Stimulated activated memory B cell treated with anti-CD40 and anti-IgM and Interleukin-4, amounts not matched to agents 10 μg/mL and 1 μg/mL and 100 μg/mL, for 72 hours (primary cell): ENCODE measurements around the gene SIN3B.

ENCODE experiments used
- ATAC-seq: fragments of 150-1000 bp; cut with Tn5 transposase; 2 replicates; pipeline ENCODE4 v1.10.0; 2021
- H3K27ac Mint-ChIP-seq: one replicate; pipeline ENCODE4 v1.8.0; 2022; ENCODE audit warnings: mild to moderate bottlenecking, mixed read lengths
- H3K27me3 Mint-ChIP-seq: one replicate; pipeline ENCODE4 v1.8.0; 2022; ENCODE audit warnings: mixed read lengths
- H3K36me3 Mint-ChIP-seq: one replicate; pipeline ENCODE4 v1.8.0; 2022; ENCODE audit warnings: mixed read lengths
- H3K4me1 Mint-ChIP-seq: one replicate; pipeline ENCODE4 v1.8.0; 2022; ENCODE audit warnings: mixed read lengths
- H3K4me3 Mint-ChIP-seq: one replicate; pipeline ENCODE4 v1.8.0; 2022; ENCODE audit warnings: mild to moderate bottlenecking, moderate library complexity, mixed read lengths
- H3K9me3 Mint-ChIP-seq: one replicate; pipeline ENCODE4 v1.8.0; 2022; ENCODE audit warnings: mixed read lengths

The SIN3B gene

DNA sequence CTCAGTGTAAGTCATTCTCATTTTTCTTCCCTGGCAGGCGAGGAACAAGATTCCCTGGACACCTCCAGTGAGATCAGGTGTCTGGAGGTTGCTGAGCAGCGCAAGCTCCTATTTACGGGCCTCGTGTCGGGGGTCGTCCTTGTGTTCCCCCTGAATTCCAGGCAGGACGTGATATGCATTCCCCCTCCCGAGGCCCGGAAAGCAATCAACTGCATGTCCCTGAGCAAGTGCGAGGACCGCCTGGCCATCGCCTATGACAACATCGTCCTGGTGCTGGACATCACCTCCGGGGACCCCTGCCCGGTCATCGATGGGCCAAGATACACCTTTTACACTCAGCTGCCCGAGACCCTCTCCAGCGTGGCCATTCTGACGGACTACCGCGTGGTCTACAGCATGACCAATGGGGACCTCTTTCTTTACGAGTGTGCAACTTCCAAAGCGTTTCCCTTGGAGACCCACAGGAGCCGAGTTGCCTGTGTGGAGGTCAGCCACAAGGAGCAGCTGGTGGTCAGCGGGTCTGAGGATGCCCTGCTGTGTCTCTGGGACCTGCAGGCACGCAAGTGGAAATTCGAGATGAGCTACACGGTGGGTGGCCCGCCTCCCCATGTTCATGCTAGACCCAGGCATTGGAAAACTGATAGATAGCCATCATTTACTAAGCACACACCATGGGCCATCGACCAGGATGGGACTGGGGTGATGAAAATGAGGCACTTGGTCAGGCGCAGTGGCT, 21.5 kb upstream of the SIN3B start:
- Mint-ChIP-seq H3K27ac (no peak overlapping the region), H3K9me3 (peaks cover 4% of the 10 kb centered on the region), H3K36me3 (peaks cover 7% of the 10 kb centered on the region), H3K27me3 (no peaks in the 10 kb centered on the region), H3K4me3 (no peak overlapping the region), H3K4me1 (peaks cover 5% of the 10 kb centered on the region)
- no peak for ATAC-seq

DNA sequence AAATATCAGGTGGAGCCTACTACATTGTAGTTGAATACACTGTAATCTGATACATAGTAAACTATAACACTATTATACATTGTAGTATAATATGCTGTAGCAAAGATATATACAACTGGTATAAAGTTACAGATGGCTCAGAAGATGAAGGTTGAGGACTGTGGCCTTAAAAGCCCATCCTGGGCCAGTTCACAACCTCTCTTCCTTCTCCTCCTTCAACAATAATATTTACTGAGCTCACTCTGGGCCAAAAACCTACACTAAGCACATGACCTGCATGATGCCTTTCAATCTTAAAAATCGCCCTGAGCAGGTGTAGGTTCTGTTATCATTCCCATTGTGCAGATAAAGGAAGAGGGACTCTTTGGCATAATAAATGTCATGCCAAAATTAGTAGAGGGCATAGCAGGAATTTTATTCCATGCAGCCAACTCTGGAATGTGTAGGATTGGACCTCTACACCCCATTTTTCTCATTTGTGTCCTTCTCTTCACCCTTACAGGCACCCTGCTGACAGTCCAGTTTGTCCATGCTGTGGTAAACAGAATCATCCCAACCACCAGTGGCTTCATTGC, 14.6 kb upstream of the SIN3B start:
- Mint-ChIP-seq H3K36me3 (no peaks in the 10 kb centered on the region), H3K9me3 (no peaks in the 10 kb centered on the region), H3K27me3 (no peaks in the 10 kb centered on the region), H3K27ac (no peak overlapping the region), H3K4me1 (no peaks in the 10 kb centered on the region), H3K4me3 (no peak overlapping the region)
- no peak for ATAC-seq

DNA sequence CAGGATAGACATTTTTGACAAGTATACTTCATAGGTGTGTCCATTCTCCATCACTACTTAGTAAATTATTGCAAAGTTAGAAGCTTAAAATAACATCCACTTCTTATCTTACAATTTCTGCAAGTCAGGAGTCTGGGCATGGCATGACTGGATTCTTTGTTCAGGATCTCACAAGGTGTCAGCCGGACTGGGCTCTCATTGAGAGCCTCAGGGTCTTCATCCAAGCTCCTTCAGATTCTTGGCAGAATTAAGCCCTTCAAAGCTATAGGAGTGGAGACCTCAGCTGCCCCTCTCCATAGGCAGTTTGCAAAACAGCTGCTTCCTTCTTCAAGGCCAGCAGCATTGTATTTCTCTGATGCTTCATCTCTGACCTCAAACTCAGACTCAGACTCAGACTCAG, 9.1 kb upstream of the SIN3B start:
- Mint-ChIP-seq H3K4me1 (peaks cover 4% of the 10 kb centered on the region), H3K36me3 (no peaks in the 10 kb centered on the region), H3K27me3 (peaks cover 2% of the 10 kb centered on the region), H3K27ac (no peak overlapping the region), H3K9me3 (no peaks in the 10 kb centered on the region), H3K4me3 (no peak overlapping the region)
- ATAC-seq, result no peak

DNA sequence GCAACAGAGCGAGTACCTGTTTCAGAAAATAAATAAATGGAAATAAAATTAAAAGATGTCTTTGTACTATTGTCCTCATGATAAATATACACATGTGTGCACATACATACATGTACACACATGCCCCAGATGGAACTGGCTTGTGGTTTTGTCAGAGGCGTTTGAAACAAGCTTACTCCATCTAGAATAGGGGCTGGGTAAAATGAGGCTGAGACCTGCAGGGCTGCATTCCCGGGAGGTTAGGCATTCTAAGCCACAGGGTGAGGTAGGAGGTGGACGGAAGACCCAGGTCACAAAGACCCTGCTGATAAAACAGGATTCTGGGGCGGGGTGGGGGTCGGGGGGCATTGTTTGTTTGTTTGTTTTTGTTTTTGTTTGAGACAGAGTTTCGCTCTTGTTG, 8.1 kb upstream of the SIN3B start:
- peaks cover 4% of the 10 kb centered on the region for H3K36me3 Mint-ChIP-seq
- peaks cover 13% of the 10 kb centered on the region for H3K27me3 Mint-ChIP-seq
- no peak overlapping the region for H3K4me3 Mint-ChIP-seq
- peaks cover 14% of the 10 kb centered on the region for H3K4me1 Mint-ChIP-seq
- no peak for ATAC-seq
- no peaks in the 10 kb centered on the region for H3K9me3 Mint-ChIP-seq
- no peak overlapping the region for H3K27ac Mint-ChIP-seq

DNA sequence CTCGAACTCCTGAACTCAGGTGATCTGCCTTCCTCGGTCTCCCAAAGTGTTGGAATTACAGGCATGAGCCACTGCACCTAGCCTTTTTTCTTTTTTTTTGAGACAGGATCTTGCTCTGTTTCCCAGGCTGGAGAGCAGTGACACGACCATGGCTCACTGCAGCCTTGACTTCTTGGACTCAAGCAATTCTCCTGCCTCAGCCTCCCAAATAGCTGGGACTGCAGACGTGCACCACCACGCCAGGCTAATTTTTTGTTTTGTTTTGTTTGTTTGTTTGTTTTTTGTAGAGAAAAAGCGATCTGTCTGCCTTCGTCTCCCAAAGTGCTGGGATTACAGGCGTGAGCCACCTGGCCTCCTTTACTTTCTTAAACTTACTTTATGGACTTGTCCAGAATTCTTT, 6.5 kb upstream of the SIN3B start:
- no peak overlapping the region for H3K27ac Mint-ChIP-seq
- H3K36me3 Mint-ChIP-seq, result peaks cover 4% of the 10 kb centered on the region
- H3K27me3 Mint-ChIP-seq, result peaks cover 28% of the 10 kb centered on the region

DNA sequence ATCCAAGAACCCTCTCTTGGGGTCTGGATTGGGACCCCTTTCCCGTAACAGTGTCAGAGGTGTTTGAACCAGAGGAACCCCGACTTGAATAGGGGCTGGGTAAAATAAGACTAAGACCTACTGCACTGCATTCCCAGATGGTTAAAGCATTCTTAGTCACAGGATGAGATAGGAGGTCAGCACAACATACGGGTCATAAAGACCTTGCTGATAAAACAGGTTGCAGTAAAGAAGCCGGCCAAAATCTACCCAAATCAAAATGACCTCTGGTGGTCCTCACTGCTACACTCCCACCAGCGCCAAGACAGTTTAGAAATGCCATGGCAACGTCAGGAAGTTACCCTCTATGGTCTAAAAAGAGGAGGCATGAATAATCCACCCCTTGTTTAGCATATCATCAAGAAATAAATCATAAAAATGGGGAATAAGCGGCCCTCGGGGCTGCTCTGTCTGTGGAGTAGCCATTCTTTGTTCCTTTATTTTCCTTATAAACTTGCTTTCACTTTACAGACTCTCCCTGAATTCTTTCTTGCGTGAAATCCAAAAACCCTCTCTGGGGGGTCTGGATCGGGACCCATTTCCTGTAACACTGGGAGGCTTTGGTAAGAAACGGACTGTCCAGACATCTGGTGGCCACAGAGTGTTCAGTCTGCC, 4.4 kb upstream of the SIN3B start:
- ATAC-seq, result no peak
- peaks cover 30% of the 10 kb centered on the region for H3K27me3 Mint-ChIP-seq
- H3K4me3 Mint-ChIP-seq, result no peak overlapping the region
- no peaks in the 10 kb centered on the region for H3K9me3 Mint-ChIP-seq
- H3K4me1 Mint-ChIP-seq, result peaks cover 21% of the 10 kb centered on the region
- H3K27ac Mint-ChIP-seq, result no peak overlapping the region
- H3K36me3 Mint-ChIP-seq, result peaks cover 4% of the 10 kb centered on the region

More for the DNA sequence above, 6.5 kb upstream of the SIN3B start:
- H3K9me3 Mint-ChIP-seq, result no peaks in the 10 kb centered on the region
- ATAC-seq, result no peak
- H3K4me3 Mint-ChIP-seq, result no peak overlapping the region
- H3K4me1 Mint-ChIP-seq, result peaks cover 15% of the 10 kb centered on the region

DNA sequence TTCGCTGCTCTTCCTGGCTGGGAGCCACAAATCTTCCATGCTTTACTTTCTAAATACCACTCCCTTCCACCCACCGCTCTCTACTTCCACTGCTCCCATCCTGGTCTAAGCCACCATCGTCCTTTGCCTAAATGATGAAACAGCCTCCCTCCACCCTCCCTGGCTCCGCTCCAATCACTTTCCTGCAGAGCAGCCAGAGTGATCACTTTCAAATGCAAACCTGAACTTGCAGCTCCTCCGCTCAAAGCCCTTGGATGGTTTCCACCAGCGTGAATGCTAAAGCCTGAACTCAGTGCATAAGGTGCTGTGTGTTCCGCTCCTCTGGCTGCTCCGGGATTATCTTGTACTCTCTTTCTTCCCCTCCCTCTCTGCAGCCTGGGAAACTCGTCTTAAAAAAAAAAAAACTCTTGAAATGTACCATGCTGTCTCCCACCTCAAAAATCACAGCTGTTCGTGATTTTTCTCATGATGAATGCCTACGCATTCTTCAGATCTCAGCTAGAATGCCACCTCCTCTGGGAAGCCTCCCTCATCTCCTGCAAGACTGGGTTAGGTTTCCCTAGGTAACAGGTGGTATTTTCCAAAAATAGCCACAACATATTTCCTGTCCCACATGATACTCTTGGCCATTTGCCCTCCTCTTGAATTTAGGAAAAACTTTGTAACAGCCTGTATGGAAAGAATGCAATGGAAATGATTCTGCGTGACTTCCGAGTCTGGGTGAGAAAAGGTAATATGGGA, 3.7 kb upstream of the SIN3B start:
- peaks cover 30% of the 10 kb centered on the region for H3K27me3 Mint-ChIP-seq
- ATAC-seq, result no peak
- no peak overlapping the region for H3K27ac Mint-ChIP-seq
- H3K4me3 Mint-ChIP-seq, result no peak overlapping the region
- no peaks in the 10 kb centered on the region for H3K9me3 Mint-ChIP-seq
- H3K36me3 Mint-ChIP-seq, result peaks cover 4% of the 10 kb centered on the region
- H3K4me1 Mint-ChIP-seq, result peaks cover 28% of the 10 kb centered on the region

DNA sequence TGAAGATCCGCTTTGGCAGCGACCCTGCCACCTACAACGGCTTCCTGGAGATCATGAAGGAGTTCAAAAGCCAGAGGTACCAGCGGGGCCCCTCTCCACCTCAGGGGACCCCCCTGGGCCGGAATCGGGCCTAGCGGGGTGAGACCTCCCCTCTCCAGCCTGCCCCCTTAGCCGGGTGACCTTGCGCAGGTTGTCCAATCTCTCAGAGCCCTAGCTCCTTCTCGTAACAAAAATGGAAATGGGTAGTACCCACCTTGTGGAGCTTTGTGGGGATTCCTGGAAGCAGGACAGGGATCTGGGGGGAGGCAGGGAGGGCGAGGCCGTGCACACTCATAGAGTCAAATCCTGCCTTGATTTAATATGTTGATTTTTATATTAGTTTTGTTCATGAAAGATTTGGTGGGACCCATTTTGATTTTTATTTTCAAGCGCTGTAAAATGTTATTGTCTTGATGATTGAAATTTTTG, 658 bp downstream of the SIN3B start:
- peaks cover 52% of the 10 kb centered on the region for H3K4me1 Mint-ChIP-seq
- H3K9me3 Mint-ChIP-seq, result no peaks in the 10 kb centered on the region
- H3K4me3 Mint-ChIP-seq, result peak overlapping the region; percentile 87
- peak; percentile 5 for ATAC-seq
- peaks cover 31% of the 10 kb centered on the region for H3K36me3 Mint-ChIP-seq
- peak overlapping the region; percentile 80 for H3K27ac Mint-ChIP-seq
- H3K27me3 Mint-ChIP-seq, result peaks cover 30% of the 10 kb centered on the region

DNA sequence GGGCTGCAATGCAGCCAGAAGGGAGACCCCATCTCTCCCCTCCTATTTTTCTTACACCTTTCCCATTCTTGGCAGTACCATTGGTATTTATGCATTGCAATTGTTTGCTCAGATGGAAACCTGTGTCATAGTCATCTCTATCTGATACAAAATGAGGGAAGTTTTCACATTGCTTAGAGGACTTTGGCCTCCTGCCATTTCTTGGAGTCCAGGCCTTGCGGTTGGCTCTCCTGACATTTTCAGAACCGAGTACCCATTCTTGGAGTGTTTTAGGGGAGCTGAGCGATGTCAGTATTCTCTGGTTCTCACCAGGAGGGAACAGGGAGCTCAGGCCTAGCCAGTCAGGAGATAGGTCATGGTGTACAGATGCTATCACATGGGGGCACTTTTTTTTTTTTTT, 1.5 kb downstream of the SIN3B start:
- Mint-ChIP-seq H3K4me1 (peaks cover 46% of the 10 kb centered on the region), H3K9me3 (no peaks in the 10 kb centered on the region), H3K27me3 (peaks cover 21% of the 10 kb centered on the region), H3K27ac (peak overlapping the region; percentile 80), H3K36me3 (peaks cover 31% of the 10 kb centered on the region), H3K4me3 (peak overlapping the region; percentile 87)
- no peak for ATAC-seq

DNA sequence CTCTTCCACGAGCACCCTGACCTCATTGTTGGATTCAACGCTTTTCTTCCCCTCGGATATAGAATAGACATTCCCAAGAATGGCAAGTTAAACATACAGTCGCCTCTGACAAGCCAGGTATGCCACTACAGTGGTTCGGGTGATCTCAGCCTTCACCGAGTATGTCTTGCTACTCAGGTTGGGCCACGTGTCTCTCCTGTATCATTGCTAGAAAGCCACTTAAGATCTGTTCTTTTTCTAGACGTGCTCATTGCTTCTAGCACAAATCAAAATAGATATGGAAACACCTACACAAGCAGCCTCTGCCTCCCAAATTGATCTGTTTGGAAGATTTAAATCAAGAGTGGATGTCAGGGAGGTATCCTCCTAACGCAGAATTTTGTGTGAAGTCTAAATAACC, 2.3 kb downstream of the SIN3B start:
- peaks cover 50% of the 10 kb centered on the region for H3K4me1 Mint-ChIP-seq
- peaks cover 13% of the 10 kb centered on the region for H3K27me3 Mint-ChIP-seq
- peak overlapping the region; percentile 33 for H3K27ac Mint-ChIP-seq
- H3K4me3 Mint-ChIP-seq, result no peak overlapping the region
- no peaks in the 10 kb centered on the region for H3K9me3 Mint-ChIP-seq
- ATAC-seq, result no peak
- peaks cover 33% of the 10 kb centered on the region for H3K36me3 Mint-ChIP-seq

DNA sequence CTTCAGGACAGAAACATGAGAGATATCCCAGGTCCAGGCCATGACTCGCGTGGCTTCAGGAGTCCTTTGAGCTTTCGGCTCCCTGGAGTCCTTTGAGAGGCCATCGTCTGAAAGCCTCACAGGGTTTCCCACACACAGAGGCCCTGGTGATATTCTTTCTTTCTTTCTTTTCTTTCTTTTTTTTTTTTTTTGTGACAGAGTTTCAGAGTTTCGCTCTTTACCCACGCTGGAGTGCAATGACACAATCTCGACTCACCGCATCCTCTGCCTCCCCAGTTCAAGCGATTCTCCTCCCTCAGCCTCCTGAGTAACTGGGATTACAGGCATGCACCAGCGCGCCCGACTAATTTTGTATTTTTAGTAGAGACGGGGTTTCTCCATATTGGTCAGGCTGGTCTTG, 5.5 kb downstream of the SIN3B start:
- Mint-ChIP-seq H3K36me3 (peaks cover 61% of the 10 kb centered on the region), H3K4me1 (peaks cover 58% of the 10 kb centered on the region), H3K27ac (peak overlapping the region; percentile 78), H3K4me3 (no peak overlapping the region), H3K27me3 (no peaks in the 10 kb centered on the region), H3K9me3 (no peaks in the 10 kb centered on the region)
- no peak for ATAC-seq

DNA sequence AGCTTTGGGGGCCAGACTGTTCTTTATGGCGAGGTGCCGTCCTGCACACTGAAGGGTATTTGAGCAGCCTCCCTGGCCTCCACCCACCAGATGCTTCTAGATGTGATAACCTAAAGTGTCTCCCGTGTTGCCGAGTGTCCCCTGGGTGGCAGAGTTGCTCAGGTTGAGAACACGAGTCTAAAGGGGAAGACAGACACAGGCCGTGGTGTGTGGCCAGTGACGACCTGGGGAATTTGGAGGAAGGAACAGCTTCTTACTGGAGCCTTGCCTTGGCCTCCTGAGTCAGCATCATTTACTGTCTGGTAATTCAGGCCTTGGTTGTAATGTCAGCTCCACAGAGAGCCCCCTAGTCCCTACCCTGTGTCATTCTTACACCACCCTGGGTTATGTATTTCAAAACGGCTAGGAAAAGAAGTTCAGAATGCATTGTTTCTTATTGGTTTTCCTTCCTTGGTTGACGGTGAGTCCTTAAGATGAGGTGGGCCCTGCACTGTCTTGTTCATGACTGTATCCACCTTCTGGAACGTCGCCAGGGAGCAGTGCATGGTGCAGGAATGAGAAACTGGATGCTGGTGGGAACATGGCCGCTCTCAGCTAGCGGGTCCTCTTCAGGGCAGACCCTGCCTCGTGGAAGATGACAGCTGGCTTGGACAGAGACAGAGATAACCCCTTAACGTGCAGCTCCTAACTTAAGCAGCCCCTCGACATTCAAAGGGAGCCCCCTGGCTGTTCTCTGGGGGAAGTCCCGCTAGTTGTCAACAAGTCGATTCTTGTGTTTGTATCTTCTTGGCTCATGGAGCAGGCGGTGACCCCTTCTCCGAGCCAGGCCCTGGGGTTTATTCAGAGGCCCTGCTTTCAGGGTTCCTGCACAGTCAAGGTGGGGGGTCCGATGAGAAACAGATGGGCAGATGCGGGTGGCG, 7.2 kb downstream of the SIN3B start:
- ATAC-seq, result peak; percentile 91
- H3K27ac Mint-ChIP-seq, result peak overlapping the region; percentile 77

DNA sequence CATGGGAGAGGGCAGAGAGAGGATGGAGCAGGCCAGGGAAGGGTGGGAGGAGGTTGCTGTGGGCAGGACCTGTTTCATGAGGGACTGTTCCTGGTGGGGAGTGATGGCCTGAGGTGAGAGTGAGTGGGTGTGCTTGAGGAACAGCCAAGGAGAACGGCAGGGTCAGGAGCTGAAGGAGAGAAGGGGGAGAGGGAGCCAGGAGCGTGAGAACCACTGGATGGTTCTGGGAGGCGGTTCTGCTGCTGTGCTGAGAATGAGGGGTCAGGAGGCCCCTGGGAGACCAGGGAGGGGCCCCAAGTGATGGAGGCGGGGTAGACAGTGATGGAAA, 7.8 kb downstream of the SIN3B start:
- ATAC-seq, result no peak
- peaks cover 41% of the 10 kb centered on the region for H3K4me1 Mint-ChIP-seq
- peaks cover 58% of the 10 kb centered on the region for H3K36me3 Mint-ChIP-seq
- H3K27ac Mint-ChIP-seq, result peak overlapping the region; percentile 77
- no peaks in the 10 kb centered on the region for H3K27me3 Mint-ChIP-seq
- H3K9me3 Mint-ChIP-seq, result no peaks in the 10 kb centered on the region
- peak overlapping the region; percentile 7 for H3K4me3 Mint-ChIP-seq

More for the DNA sequence above, 7.2 kb downstream of the SIN3B start:
- H3K9me3 Mint-ChIP-seq, result no peaks in the 10 kb centered on the region
- no peaks in the 10 kb centered on the region for H3K27me3 Mint-ChIP-seq
- H3K36me3 Mint-ChIP-seq, result peaks cover 63% of the 10 kb centered on the region
- H3K4me1 Mint-ChIP-seq, result peaks cover 44% of the 10 kb centered on the region
- no peak overlapping the region for H3K4me3 Mint-ChIP-seq

DNA sequence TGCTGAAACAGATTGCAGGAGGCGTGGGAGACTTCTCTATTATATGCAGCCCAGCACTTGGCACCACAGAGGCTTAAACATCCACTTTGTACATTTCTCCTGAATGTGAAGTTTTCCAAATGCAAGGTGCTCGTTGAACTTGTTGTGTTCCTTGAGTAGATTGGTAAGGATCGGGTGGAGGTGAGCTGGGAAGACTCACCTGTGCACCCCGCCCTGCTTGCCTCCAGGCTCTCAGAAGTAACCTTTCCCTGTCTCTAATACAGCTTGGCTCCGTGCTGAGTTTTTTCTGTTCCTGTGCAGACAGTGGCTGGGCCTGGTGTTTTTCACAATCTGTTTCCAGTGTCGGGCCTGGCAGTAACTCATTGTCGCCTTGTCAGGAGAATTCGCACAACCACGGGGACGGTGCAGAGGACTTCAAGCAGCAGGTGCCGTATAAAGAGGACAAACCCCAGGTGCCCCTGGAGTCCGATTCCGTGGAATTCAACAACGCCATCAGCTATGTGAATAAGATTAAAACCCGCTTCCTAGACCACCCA, 12.3 kb downstream of the SIN3B start:
- Mint-ChIP-seq H3K4me1 (peaks cover 21% of the 10 kb centered on the region), H3K9me3 (no peaks in the 10 kb centered on the region), H3K36me3 (peaks cover 62% of the 10 kb centered on the region), H3K27me3 (no peaks in the 10 kb centered on the region), H3K27ac (no peak overlapping the region), H3K4me3 (no peak overlapping the region)
- ATAC-seq, result no peak
